ENCODE measurements around the gene EVA1A.

DNA sequence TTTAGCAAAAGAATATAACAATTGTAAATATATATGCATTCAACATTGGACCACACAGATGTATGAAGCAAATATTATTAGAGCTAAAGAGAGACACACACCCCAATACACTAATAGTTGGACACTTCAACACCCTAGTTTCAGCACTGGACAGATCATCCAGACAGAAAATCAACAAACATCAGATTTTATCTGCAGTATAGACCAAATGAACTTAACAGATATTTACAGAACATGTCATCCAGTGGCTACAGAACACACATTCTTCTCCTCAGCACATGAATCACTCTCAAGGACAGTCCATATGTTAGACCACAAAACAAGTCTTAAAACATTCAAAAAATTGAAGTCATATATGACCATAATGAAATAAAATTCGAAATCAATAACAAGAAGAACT is 22.1 kb upstream of the EVA1A start:
- TF ChIP-seq, protein P1, sequence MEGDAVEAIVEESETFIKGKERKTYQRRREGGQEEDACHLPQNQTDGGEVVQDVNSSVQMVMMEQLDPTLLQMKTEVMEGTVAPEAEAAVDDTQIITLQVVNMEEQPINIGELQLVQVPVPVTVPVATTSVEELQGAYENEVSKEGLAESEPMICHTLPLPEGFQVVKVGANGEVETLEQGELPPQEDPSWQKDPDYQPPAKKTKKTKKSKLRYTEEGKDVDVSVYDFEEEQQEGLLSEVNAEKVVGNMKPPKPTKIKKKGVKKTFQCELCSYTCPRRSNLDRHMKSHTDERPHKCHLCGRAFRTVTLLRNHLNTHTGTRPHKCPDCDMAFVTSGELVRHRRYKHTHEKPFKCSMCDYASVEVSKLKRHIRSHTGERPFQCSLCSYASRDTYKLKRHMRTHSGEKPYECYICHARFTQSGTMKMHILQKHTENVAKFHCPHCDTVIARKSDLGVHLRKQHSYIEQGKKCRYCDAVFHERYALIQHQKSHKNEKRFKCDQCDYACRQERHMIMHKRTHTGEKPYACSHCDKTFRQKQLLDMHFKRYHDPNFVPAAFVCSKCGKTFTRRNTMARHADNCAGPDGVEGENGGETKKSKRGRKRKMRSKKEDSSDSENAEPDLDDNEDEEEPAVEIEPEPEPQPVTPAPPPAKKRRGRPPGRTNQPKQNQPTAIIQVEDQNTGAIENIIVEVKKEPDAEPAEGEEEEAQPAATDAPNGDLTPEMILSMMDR (IDR thresholded peaks at IDR 0.05): no peak
- TF ChIP-seq POLR2AphosphoS5 (IDR thresholded peaks at IDR 0.05; ENCODE audit: low read depth, low read length) (no peak), TCF7L2 (IDR thresholded peaks at IDR 0.05; ENCODE audit: low read depth, low read length) (no peak)

Measured in Panc1 (cell line).